Fibroblast of the conjunctiva (primary cell): ENCODE results near the gene GNG2.

Experiments
- DNase-seq: peaks from one replicate; pipeline ENCODE4 v3.0.0-alpha.2; 2010; ENCODE audit warnings: low read depth

The GNG2 gene

DNA sequence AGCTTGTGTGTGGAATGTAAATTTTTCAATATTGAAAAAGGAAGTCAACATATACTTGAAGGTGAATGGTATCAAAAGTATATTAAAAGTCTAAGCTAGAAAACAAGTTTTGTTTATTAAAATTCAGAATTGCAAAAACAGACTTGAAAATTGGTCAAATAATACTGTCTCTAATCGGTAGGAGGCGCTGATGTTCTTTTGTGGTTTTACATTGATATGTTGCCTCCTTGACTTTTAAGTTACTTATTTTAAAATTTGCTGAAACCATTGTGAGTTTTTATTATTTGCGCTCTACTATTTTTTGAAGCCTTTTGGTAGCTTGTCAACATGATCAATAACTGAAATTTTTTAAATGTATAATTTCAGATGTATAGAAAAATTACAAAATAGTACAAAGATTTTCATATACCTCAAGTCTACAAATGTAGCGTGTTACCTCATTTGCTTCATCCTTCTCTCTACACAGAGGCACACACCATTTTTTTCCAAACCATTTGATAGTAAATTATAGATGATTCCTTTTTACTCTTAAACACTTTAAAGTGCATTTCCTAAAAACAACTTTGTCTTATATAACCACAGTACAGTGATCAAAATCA lies 135.8 kb downstream of the GNG2 start:
- DNase-seq: peak; percentile 52

DNA sequence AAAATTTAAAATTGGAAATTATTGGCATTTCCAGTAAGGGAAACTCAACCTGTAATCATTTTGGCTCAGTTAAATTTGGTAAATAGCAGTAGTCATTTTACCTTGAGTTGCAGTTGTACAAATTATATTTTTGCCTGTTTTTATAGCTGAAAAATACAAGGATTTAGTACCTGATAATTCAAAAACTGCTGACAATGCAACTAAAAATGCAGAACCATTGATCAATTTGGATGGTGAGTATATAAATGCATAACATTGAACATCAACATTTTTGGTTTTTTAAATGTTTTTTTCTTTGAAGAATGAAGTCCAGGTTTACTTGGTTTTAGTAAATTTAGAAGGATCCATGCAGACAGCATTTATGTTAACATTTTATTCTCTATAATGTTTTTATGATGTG lies 137.9 kb downstream of the GNG2 start:
- no peak for DNase-seq

DNA sequence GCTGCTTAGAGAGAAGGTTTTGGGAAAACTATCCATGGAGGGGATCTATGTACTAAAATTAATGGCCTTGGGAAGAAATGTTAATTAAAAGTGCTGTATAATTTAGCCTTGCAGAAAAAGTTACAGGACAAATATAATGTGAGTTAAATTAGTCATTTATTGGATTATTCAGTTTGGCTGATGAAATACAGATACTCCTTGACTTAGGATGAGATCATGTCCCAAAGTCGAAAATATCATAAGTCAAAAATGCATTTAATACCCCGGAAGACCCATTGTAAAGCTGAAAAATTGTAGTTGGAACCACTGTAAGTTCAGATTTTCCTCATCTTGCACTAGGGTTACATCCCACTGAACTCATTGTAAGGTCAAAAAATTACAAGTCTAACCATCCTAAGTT lies 138.7 kb downstream of the GNG2 start:
- DNase-seq: peak; percentile 67

GRCh38 chr14:52000019-52000582 lies 139.7 kb downstream of the GNG2 start:
- no peak for DNase-seq

DNA sequence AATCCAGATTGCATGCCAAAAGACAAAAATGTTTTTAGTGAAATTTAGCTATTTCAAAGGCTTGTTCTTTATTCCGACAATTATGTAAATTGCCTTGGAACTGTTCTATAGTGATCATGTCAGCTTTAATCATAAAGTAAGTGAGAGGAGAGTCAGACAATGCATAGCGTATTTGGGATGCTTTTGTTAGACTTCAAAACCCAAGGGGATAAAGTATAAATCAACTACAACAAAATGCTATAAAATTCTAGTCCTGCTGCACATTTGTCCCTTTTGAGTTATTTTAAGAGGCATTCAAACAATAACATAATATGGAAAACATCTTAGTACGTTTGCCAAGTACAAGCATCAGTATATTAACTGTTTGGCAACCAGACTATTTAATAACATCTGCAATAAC lies 140.3 kb downstream of the GNG2 start:
- DNase-seq: no peak

- no peak for DNase-seq
Observed at GRCh38 chr14:52002542-52002941, 142.1 kb downstream of the GNG2 start.

- peak; percentile 71 for DNase-seq
Observed at GRCh38 chr14:52003324-52003723, 142.9 kb downstream of the GNG2 start.

DNA sequence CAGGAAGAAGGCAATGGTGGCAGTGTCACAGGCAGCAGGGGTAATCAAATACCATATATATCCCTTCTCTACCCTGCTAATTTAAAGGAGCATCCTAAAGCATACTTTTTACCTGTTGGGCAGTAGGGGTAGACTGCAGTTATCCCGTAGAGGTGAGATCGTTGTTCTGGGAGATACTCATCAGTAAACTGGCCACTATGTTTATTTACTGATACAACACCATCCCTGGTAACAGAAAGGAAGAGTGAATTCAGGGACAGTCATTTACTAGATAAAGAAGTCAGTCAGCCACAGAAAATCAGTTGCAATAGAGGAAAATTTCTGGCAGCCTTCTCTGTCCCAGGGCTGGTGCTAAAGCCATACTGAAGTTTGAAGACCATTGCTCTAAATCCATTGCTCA lies 145.2 kb downstream of the GNG2 start:
- no peak for DNase-seq

- no peak for DNase-seq
Observed at GRCh38 chr14:52006361-52006760, 145.9 kb downstream of the GNG2 start.

GRCh38 chr14:52007211-52007610 lies 146.8 kb downstream of the GNG2 start:
- no peak for DNase-seq

GRCh38 chr14:52007637-52008036 lies 147.2 kb downstream of the GNG2 start:
- DNase-seq: no peak

GRCh38 chr14:52008136-52008535 lies 147.7 kb downstream of the GNG2 start:
- no peak for DNase-seq

GRCh38 chr14:52010173-52010693 lies 149.8 kb downstream of the GNG2 start:
- no peak for DNase-seq

DNA sequence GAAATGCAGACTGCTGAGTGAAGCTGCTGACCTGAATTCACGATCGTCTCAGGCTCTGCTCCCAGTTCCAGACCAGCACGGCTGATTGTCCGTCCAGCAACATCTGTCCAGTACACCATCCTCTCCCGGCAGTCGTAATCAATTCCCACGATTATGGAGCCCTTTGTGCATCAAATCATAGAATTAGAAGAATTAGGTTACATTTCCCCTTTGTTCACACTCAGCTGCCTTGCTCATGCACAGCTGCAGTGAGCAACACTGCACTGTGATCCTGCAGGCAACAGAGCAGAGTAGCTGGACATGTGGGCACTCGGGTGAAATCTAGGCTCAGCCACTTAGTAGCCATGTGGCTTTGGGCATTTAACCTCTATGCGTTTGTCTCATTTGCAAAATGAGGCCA lies 151.1 kb downstream of the GNG2 start:
- DNase-seq: no peak

- DNase-seq: peak; percentile 60
Observed at GRCh38 chr14:52012635-52013034, 152.2 kb downstream of the GNG2 start.

- no peak for DNase-seq
Observed at GRCh38 chr14:52013984-52014600, 153.7 kb downstream of the GNG2 start.

DNA sequence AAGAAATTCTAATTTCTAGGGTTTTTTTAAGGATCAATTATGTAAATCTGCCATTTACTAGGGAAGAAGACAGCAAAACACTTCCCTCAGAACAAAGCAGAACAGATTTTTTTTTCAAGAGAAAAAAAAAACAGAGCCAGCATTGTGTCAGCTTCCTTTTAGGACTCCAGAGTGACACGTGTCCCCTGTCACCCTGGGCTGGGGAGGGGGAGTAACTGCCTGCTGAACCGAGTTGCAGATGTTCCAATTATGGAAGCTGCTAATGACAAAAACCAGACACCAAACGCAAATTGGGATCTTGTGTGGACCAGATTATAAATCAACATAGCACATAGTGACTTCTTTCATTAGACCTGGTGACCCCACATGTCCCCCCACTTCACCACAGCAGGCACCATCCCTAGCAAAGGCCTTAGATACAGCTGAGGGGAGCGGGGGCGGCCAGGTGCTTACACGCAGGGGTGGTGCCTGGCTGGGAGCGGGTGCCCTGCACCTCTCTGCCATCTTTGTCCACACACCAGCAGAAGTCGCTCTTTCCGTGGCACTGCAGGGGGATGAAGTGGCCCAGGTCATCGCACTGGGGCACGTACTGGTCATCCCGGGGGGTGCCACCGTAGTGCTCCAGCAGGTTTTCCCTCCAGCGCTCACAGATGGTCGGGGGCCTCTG lies 154.3 kb downstream of the GNG2 start:
- no peak for DNase-seq

DNA sequence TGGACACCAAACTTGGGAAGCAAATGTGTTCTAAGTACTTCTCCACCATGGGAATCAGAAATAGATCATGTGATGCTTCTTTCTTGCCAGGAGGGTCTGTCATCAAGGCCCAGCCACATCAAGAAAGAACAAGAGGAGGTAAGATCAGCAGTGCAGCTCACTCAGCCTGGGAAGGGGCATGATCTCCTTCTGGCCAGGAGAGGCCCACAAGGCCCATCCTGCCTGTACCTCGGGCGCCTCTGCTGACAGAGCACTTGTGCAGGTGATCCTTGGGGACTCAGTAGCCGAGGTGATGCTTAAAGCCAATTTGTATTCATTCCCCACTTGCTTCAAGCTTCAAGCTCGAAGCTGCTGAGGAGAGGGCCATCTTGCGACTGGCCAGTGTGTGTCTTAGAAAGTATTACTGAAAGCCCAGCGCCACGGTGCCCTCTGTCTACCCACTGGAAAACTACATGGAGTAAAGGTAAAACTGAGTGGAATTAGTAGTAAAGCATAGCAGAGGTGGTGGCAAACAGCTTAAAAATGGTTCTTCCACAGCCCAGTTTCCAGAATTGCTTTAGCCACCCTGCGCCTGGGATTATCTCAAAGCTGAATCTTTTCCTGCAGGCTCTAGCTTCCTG lies 155.1 kb downstream of the GNG2 start:
- DNase-seq: no peak

DNA sequence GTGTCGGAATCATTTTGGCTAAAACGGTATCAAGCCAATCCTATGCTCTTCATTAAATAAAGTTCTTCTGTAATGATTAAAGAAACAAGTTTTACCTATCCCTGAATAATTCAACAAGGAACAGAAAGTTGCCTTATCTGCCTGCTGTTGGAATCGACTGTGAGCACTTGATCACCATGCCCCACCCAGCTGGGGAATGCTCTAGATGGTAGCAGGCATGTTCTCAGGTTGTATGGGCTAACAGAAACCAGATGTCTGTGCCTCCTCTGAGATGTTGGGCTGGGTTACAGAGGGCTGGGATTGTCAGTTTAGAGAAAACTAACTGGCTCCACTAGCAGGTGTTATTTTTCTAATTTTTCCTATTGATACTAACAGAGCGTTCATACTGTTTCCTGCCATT lies 157.8 kb downstream of the GNG2 start:
- DNase-seq: peak; percentile 33

DNA sequence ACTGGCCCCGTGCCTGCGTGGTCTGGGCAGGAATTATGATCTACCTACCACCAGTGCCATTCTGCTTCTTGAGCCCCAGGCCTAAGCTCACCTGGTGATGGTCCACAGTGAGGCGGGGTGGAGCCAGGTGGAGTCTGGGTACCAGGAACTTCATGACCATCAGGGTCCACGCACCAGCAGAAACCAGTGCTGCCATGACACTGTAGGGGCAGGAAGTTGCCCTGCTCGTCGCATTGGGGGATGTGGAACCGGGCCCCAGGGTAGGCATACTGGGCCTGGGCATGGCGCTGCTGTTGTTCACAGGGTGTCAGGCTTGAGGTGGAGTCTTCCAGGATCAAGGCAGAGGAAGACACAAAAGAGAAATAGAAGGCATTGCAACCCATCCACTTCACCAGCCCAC lies 158.6 kb downstream of the GNG2 start:
- DNase-seq: no peak
